TTC549 (cell line): Measurements from ENCODE around the gene CPNE7.
"Not testable (repeated sequence)": the region's sequence is repeated elsewhere in the genome, so short reads cannot be mapped to it uniquely, and the experiment has no call there.

Experiments
- FAIRE-seq: peaks from 2 replicates; lab custom pipeline; 2012; peaks lifted over from hg19 to GRCh38; lab: Jason Lieb, UNC

The CPNE7 gene

GRCh38 chr16:89624777-89625761 is 49.5 kb downstream of the CPNE7 start:
- no peak for FAIRE-seq

GRCh38 chr16:89629827-89630610 is 54.5 kb downstream of the CPNE7 start:
- FAIRE-seq: no peak

DNA sequence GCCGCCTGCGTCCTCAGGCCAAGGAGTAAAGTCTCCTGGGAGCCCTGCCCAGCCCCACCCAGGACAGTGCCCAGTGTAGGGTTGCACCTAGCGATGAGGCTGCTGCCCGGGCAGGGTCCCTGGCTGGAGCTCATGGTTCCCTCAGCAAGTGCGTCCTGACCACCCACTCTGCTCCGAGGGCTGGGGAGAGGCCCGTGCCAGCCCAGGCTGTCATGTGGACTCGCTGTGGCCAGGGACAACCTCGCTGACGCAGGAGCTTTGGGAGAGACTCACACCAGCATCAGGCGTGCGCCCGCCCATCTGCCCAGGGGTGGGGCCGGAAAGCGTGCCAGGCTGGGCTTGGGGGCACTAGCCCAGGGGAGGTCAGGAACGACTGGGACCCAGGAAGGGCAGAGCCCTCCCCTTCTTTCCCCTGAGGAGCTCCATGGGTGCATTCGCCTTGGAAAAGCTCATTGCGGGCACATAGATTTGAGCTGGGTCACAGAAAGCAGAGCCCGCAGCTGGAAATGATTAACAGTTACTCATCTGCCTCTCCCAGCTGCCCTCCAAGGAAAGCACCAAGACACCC is 57.6 kb downstream of the CPNE7 start:
- FAIRE-seq: no peak

GRCh38 chr16:89634463-89635385 is 59.2 kb downstream of the CPNE7 start:
- not testable (repeated sequence) for FAIRE-seq

DNA sequence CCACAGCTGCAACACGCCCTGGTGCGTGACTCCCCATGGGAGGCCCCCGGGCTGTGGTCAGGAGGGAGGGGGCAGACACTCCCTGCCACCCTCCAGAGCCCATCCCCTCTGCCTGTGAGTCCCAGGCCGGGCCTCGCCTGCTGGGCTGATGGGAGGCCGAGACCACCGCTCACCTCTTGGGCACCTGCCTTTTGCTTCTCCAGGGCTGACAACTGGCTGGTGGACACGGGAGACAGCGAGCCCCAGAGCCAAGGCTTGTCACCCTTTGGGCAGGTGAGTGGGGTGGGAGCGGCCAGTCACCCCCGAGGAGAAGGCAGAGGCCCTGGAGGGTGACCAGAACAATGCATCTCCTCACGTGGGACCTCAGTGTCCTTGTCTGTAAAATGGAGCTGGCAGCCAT is 61.1 kb downstream of the CPNE7 start:
- no peak for FAIRE-seq

DNA sequence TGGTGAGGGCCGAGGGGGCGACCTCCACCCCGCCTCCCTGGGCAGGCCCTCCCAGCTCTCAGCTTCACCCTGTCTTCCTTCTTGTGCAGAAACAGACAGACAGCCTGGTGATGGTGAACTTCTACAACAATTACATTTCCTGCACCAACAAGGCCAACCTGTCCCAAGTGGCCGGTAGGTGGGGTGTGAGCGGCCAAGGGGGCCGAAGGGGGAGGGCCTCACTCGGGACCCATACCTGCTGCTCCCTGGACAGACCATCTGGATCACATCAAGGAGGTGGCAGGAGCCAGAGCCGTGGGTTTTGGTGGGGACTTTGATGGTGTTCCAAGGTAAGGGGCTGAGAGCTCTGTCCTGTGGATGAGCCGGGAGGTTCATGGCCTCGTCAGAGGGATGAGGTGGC is 61.8 kb downstream of the CPNE7 start:
- FAIRE-seq: no peak

DNA sequence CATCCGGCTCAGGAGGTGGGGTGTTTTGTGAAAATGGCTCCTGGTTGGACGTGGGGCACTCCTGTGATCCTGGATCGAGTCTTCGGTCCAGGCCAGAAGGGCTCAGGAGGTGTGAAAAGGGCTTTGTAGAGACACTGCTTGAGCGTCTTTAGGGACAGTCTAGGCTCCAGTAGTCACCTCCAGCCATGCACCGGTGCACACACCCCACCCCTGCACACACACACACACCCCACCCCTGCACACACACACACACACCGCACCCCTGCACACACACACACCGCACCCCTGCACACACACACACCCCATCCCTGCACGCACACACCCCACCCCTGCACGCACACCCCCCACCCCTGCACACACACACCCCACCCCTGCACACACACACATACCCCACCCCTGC is 62.9 kb downstream of the CPNE7 start:
- no peak for FAIRE-seq

GRCh38 chr16:89639385-89639784 is 63.8 kb downstream of the CPNE7 start:
- FAIRE-seq: no peak

DNA sequence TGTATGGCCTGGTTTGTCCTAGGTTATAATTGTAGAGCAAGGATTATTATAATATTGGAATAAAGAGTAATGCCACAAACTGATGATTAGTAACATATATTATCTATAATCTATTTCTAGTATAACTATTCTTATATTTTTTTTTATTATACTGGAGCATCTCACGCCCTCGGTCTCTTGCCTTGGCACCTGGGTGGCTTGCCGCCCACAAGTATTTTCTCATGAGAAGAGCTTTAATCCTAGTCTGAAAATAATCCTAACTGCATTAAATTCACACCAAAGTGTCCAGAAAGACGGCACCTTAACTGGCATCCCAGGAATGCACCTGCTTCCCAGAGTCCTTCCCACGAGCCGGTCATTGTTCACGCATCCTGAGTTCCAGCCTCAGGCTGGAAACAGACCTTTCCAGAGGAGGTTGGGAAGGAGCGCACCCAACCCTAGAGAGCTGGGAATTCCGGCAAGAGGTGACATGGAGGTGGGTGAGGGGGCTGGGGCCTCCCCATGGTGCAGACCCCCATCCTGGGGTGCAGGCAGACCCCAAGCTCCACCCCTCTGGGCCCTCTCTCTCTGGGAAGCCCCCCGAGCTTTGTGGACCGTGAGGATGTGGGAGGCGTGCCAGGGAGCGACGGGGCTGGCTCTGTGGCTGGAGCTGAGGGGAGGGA is 66.0 kb downstream of the CPNE7 start:
- no peak for FAIRE-seq

DNA sequence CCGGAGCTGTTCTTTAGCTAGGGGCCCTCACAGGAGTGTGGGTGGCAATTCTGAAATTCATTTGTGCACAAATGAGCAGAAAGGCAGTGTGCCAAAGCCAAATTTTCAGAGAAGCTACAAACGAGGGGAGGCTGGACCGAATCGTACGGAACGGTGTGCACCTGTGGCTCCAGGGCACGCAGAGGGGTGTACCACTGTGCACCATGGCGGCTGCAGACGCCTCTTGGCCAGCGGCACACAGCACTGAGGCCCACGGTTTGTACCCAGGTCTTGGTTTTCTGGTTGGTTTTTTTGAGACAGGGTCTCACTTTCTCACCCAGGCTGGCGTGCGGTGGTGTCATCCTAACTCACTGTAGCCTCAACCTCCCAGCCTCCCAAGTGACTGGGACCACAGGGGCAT is 67.0 kb downstream of the CPNE7 start:
- no peak for FAIRE-seq

- FAIRE-seq: no peak
Measured at GRCh38 chr16:89643769-89644300, 68.3 kb downstream of the CPNE7 start.

DNA sequence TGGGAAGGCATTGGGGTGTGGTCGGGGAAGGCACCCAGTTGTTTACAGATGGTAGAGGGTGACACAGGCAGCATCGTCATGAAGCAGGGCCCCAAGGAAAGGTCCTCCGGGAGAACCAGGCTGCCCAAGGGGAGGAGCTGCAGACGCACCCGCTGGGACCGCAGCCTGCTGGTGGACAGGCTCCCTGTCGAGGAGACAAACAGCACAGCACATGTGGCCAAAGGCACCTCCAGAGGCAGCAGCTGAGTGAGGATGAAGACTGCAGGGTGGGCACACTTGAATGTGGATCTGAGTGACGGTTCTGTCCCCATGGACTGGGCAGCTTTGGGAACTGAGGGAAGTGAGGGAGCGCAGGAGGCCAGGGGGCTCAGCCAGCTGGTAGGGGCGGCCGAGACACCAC is 69.6 kb downstream of the CPNE7 start:
- no peak for FAIRE-seq

GRCh38 chr16:89646270-89646669 is 70.7 kb downstream of the CPNE7 start:
- no peak for FAIRE-seq
